ENCODE data around the gene ABCC9. TPM values are rescaled to one million over a fixed set of nuclear protein-coding genes. Genes with fewer than 3 reads are reported as not detected.

Gene ABCC9
- total RNA-seq, 1 experiment from 2014 or later, result 49.2 TPM

GRCh38 chr12:21882635-21883034 lies 58.6 kb downstream of the ABCC9 start:
- no peak for DNase-seq (ENCODE audit: extremely low read depth, low read depth)

- no peak for DNase-seq (ENCODE audit: extremely low read depth, low read depth)
These were observed 59.3 kb downstream of the ABCC9 start for GRCh38 chr12:21881965-21882364.

GRCh38 chr12:21879312-21879711 lies 61.9 kb downstream of the ABCC9 start:
- DNase-seq (ENCODE audit: extremely low read depth, low read depth), result no peak

GRCh38 chr12:21877293-21877982 lies 63.8 kb downstream of the ABCC9 start:
- no peak for DNase-seq (ENCODE audit: extremely low read depth, low read depth)

GRCh38 chr12:21865846-21866245 lies 75.4 kb downstream of the ABCC9 start:
- no peak for DNase-seq (ENCODE audit: extremely low read depth, low read depth)

- no peak for DNase-seq (ENCODE audit: extremely low read depth, low read depth)
These were observed 80.7 kb downstream of the ABCC9 start for GRCh38 chr12:21860534-21860933.

- DNase-seq (ENCODE audit: extremely low read depth, low read depth), result no peak
These were observed 81.1 kb downstream of the ABCC9 start for GRCh38 chr12:21860128-21860527.

- no peak for DNase-seq (ENCODE audit: extremely low read depth, low read depth)
These were observed 89.0 kb downstream of the ABCC9 start for GRCh38 chr12:21852251-21852650.

- DNase-seq (ENCODE audit: extremely low read depth, low read depth), result no peak
These were observed 90.1 kb downstream of the ABCC9 start for GRCh38 chr12:21851151-21851550.

GRCh38 chr12:21850419-21850818 lies 90.8 kb downstream of the ABCC9 start:
- no peak for DNase-seq (ENCODE audit: extremely low read depth, low read depth)

GRCh38 chr12:21849878-21850277 lies 91.3 kb downstream of the ABCC9 start:
- no peak for DNase-seq (ENCODE audit: extremely low read depth, low read depth)

- DNase-seq (ENCODE audit: extremely low read depth, low read depth), result no peak
These were observed 93.0 kb downstream of the ABCC9 start for GRCh38 chr12:21848192-21848591.

GRCh38 chr12:21843795-21844194 lies 97.4 kb downstream of the ABCC9 start:
- no peak for DNase-seq (ENCODE audit: extremely low read depth, low read depth)

GRCh38 chr12:21839776-21840175 lies 101.5 kb downstream of the ABCC9 start:
- no peak for DNase-seq (ENCODE audit: extremely low read depth, low read depth)

GRCh38 chr12:21837847-21838246 lies 103.4 kb downstream of the ABCC9 start:
- no peak for DNase-seq (ENCODE audit: extremely low read depth, low read depth)

GRCh38 chr12:21831791-21832344 lies 109.4 kb downstream of the ABCC9 start:
- DNase-seq (ENCODE audit: extremely low read depth, low read depth), result no peak

GRCh38 chr12:21828779-21829178 lies 112.4 kb downstream of the ABCC9 start:
- DNase-seq (ENCODE audit: extremely low read depth, low read depth), result no peak

- no peak for DNase-seq (ENCODE audit: extremely low read depth, low read depth)
These were observed 113.0 kb downstream of the ABCC9 start for GRCh38 chr12:21828136-21828775.

- DNase-seq (ENCODE audit: extremely low read depth, low read depth), result no peak
These were observed 114.1 kb downstream of the ABCC9 start for GRCh38 chr12:21827083-21827482.

- no peak for DNase-seq (ENCODE audit: extremely low read depth, low read depth)
These were observed 114.7 kb downstream of the ABCC9 start for GRCh38 chr12:21826618-21826910.

GRCh38 chr12:21825886-21826617 lies 115.2 kb downstream of the ABCC9 start:
- DNase-seq (ENCODE audit: extremely low read depth, low read depth), result no peak

GRCh38 chr12:21823581-21823980 lies 117.6 kb downstream of the ABCC9 start:
- DNase-seq (ENCODE audit: extremely low read depth, low read depth), result no peak

All from NCI-H460 (cell line).